ENCODE results near the gene CAMKMT. TPM values are rescaled to one million over a fixed set of nuclear protein-coding genes. Genes with fewer than 3 reads are reported as not detected.

The CAMKMT gene
- total RNA-seq, 1 experiment from 2014 or later: 17.4 TPM

GRCh38 chr2:44397447-44398175 lies 35.9 kb downstream of the CAMKMT start:
- Histone ChIP-seq H2AK5ac (ENCODE audit: insufficient read length, low read length) (no peak overlapping the region), H3K27ac (ENCODE audit: insufficient read length, low read depth, low read length) (no peak overlapping the region), H3K79me1 (ENCODE audit: insufficient read depth, low read depth, low read length, poor library complexity, severe bottlenecking) (no peaks in the 10 kb centered on the region), H3K14ac (ENCODE audit: insufficient read depth, low read length) (no peak overlapping the region), H3K4me2 (ENCODE audit: insufficient read depth, insufficient read length, low read length) (no peak overlapping the region), H4K5ac (ENCODE audit: insufficient read length, low read depth, low read length) (no peak overlapping the region), H2BK20ac (ENCODE audit: low read depth, low read length, poor library complexity, severe bottlenecking) (no peak overlapping the region), H3T11ph (ENCODE audit: low read length) (no peak overlapping the region), H3K9ac (ENCODE audit: extremely low read depth, insufficient read length, low read length) (no peak overlapping the region), H3K56ac (ENCODE audit: insufficient read length, low read depth, low read length) (no peak overlapping the region), H3K4ac (ENCODE audit: low read depth, low read length) (no peak overlapping the region), H2AFZ (ENCODE audit: low read length) (no peak overlapping the region), H2BK12ac (ENCODE audit: insufficient read length, low read depth, low read length) (no peak overlapping the region), H4K8ac (replicated peaks; ENCODE audit: insufficient read length, low read depth, low read length) (no peak overlapping the region), H2BK120ac (ENCODE audit: low read depth, low read length, poor library complexity, severe bottlenecking) (no peak overlapping the region), H4K91ac (ENCODE audit: insufficient read length, low read depth, low read length) (no peak overlapping the region), H4K20me1 (ENCODE audit: control insufficient read depth, insufficient read depth, insufficient read length) (no peaks in the 10 kb centered on the region), H3K23ac (ENCODE audit: insufficient read length, low read depth, low read length) (no peak overlapping the region), H2BK5ac (ENCODE audit: insufficient read length, low read length) (no peak overlapping the region), H3K27me3 (ENCODE audit: insufficient read depth, low read length) (no peaks in the 10 kb centered on the region), H3K9me3 (ENCODE audit: control insufficient read depth, low read depth, low read length) (no peaks in the 10 kb centered on the region), H3K18ac (ENCODE audit: insufficient read length, low read depth, low read length) (no peak overlapping the region), H3K4me1 (ENCODE audit: insufficient read depth, low read length) (peaks cover 2% of the 10 kb centered on the region; the same call in 1 of the 2 replicates), H3K79me2 (ENCODE audit: insufficient read depth, low read length) (no peaks in the 10 kb centered on the region), H3K23me2 (ENCODE audit: insufficient read length, low read depth, low read length, poor library complexity, severe bottlenecking) (no peaks in the 10 kb centered on the region), H2BK15ac (ENCODE audit: low read depth, low read length) (no peak overlapping the region)
- no peak for DNase-seq
- Mint-ChIP-seq H3K9me3 (no peaks in the 10 kb centered on the region), H3K27me3 (ENCODE audit: low read depth) (no peaks in the 10 kb centered on the region), H3K4me1 (peaks cover 33 to 41% of the 10 kb centered on the region in 2 experiments), H3K36me3 (ENCODE audit: insufficient read depth in 1 of 3, low read depth in 3 of 3) (no peaks in the 10 kb centered on the region), H3K27ac (peak overlapping the region in 2 of 3 experiments; percentile 58 to 88; a peak in 5 of 7 replicates), H3K4me3 (peak overlapping the region in 1 of 2 experiments; percentile 1; a peak in 1 of 5 replicates)
- no CpG with 5 or more reads among the region's 7 CpGs for WGBS (ENCODE audit: extremely low coverage, insufficient read length, low lambda C conversion rate)
- TF ChIP-seq CTCF (conservative IDR thresholded peaks at IDR 0.05): no peak

Data from H9 (cell line).